Vagina (tissue), 2 donors: ENCODE data around the gene ATP2B2. TPM values are rescaled to one million over a fixed set of nuclear protein-coding genes. Genes with fewer than 3 reads are reported as not detected.
A peak's percentile ranks its signal among the peaks of the same experiment; 100 is the strongest.

Source experiments
- DNase-seq, 2 donors: peaks; one replicate each; pipeline ENCODE4 v3.0.0-alpha.2; 2017; ENCODE audit errors: extremely low spot score in 2 of 2
- H3K27ac ChIP-seq: fragments of 200-600 bp; sonication (generic); one replicate; pipeline ENCODE4 v1.5.1; 2019
- H3K27me3 ChIP-seq: fragments of 200-600 bp; sonication (generic); one replicate; pipeline ENCODE4 v1.5.1; 2019
- H3K36me3 ChIP-seq, 2 donors: fragments of 200-600 bp; sonication (generic); one replicate each; pipeline ENCODE4 v1.5.1; 2017 to 2019
- H3K4me1 ChIP-seq: fragments of 200-600 bp; sonication (generic); one replicate; pipeline ENCODE4 v1.5.1; 2019
- H3K4me3 ChIP-seq, 2 donors: fragments of 200-600 bp; sonication (generic); 1 replicate in 1 of 2; 2 replicates in 1 of 2; pipeline ENCODE4 v1.5.1; 2016 to 2019
- H3K9me3 ChIP-seq: fragments of 200-600 bp; sonication (generic); one replicate; pipeline ENCODE4 v1.5.1; 2019
- POLR2A ChIP-seq, 2 donors: fragments of 450-650 bp; IDR thresholded peaks; one replicate each; pipeline ENCODE4 v1.6.1; 2017; ENCODE audit warnings: antibody characterized with exemption in 2 of 2, mild to moderate bottlenecking in 2 of 2, moderate library complexity in 2 of 2
- POLR2AphosphoS5 ChIP-seq, 2 donors: sonication (generic); formaldehyde crosslinking; IDR thresholded peaks; one replicate each; pipeline ENCODE4 v1.9.0; 2017; ENCODE audit warnings: antibody characterized with exemption in 2 of 2, mild to moderate bottlenecking in 2 of 2, low read depth in 1 of 2; ENCODE audit not compliant: insufficient read depth in 1 of 2
- intact Hi-C: fragments of 100-400 bp; cut with DNase I; formaldehyde crosslinking; loops from one replicate; pipeline ENCODE4 v1.15.1; 2023
- total RNA-seq: library from RNA; depleted of rRNA; stranded (reverse); fragments of >200 nt; gene quantifications from one replicate; pipeline ENCODE4 v1.2.3, GENCODE V29; 2016
- TF ChIP-seq, protein P1 (sequence below), 3 experiments: fragments of 450-650 bp in 2 of 3; fragments of 200-600 bp in 1 of 3; sonication (generic) in 1 of 3; IDR thresholded peaks; one replicate each; pipeline ENCODE4 v1.5.1; 2017 to 2019; ENCODE audit warnings: antibody characterized with exemption in 3 of 3, mild to moderate bottlenecking in 2 of 3, moderate library complexity in 2 of 3

ATP2B2 gene
- total RNA-seq, 1 donor from 2014 or later, result 0.25 TPM

DNA sequence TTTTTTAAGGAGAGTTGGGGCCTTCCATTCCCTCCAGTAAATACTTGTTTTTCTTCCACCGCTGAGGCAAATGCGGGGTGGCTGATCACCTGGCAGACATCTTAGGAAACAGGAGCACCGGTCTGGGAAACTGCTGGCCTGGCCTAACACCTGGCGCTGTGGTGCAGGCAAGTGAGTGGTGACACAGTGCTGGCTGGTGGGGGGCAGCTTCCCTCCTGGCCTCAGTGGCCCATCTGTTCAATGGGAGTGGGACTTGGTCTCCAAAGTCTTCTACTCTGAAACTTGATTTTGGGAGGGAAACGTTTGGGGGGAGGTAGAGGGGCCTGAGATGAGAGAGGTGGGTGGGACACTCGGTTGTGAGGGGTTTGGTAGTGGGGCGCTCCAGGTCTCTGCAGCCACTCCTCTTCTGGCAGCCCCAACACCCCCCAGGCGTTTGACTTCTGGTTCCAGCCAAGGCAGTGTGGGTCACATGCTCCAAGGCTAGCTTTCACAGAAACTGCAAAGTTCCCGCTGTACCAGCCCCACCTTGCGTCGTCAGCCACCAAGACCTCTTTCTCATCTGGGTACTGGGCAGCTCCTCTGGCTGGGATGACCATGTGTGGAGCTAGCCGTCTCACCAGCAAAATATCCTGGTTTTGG lies 217.3 kb downstream of the ATP2B2 start:
- TF ChIP-seq, protein P1, sequence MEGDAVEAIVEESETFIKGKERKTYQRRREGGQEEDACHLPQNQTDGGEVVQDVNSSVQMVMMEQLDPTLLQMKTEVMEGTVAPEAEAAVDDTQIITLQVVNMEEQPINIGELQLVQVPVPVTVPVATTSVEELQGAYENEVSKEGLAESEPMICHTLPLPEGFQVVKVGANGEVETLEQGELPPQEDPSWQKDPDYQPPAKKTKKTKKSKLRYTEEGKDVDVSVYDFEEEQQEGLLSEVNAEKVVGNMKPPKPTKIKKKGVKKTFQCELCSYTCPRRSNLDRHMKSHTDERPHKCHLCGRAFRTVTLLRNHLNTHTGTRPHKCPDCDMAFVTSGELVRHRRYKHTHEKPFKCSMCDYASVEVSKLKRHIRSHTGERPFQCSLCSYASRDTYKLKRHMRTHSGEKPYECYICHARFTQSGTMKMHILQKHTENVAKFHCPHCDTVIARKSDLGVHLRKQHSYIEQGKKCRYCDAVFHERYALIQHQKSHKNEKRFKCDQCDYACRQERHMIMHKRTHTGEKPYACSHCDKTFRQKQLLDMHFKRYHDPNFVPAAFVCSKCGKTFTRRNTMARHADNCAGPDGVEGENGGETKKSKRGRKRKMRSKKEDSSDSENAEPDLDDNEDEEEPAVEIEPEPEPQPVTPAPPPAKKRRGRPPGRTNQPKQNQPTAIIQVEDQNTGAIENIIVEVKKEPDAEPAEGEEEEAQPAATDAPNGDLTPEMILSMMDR (IDR thresholded peaks at IDR 0.05), result no peak
- no peak for TF ChIP-seq POLR2A (IDR thresholded peaks at IDR 0.05)
- no peak for TF ChIP-seq POLR2AphosphoS5 (IDR thresholded peaks at IDR 0.05; ENCODE audit: insufficient read depth in 1 of 2, low read depth in 1 of 2)
- no peaks in the 10 kb centered on the region for H3K9me3 ChIP-seq
- H3K4me1 ChIP-seq, result no peaks in the 10 kb centered on the region
- peaks cover 0 to 30% of the 10 kb centered on the region in 2 donors for H3K36me3 ChIP-seq
- no peak overlapping the region for H3K27ac ChIP-seq
- intact Hi-C loops, result no loop called here
- no peak overlapping the region for H3K4me3 ChIP-seq
- H3K27me3 ChIP-seq, result no peaks in the 10 kb centered on the region
- DNase-seq, result no peak

DNA sequence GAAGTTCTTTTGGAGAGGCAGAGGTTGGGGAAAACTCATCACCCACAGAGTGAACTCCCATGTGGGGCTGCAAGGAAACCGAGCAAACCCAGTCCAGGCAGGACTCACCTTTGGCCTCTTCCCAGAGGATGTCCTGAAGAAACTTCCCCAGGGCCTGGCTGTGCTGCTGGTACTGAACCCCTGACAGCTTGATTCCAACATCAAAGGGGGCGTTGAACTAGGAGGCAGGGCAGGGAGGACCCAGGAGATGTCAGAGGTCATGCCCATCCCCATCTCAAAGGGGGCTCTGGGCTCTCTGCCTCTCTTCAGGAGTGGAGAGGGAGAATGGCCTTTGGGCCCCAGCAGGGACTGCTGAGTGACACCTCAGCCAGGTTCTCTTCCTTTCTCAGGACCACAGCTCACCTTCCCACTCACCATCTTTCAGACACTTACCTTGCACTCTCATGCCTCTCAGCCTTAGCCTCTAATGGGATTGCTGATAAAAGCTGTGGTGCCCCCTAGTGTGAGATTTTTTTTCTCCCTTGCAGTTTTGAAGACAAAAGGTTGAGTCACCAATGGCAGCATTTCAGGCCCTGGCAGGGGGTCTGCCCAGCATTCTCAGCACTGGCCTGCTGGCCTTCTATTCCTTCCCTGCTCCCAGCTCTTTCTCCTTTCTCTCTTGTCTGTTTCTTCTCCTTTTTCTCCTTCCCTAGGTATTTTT lies 218.6 kb downstream of the ATP2B2 start:
- Histone ChIP-seq H3K4me3 (no peak overlapping the region), H3K36me3 (peaks cover 0 to 24% of the 10 kb centered on the region in 2 donors), H3K4me1 (no peaks in the 10 kb centered on the region), H3K27ac (no peak overlapping the region), H3K27me3 (no peaks in the 10 kb centered on the region), H3K9me3 (no peaks in the 10 kb centered on the region)
- intact Hi-C loops, result no loop called here
- no peak for DNase-seq
- TF ChIP-seq, protein P1 (IDR thresholded peaks at IDR 0.05), result peak in 1 of 3 experiments; percentile 13
- no peak for TF ChIP-seq POLR2AphosphoS5 (IDR thresholded peaks at IDR 0.05; ENCODE audit: insufficient read depth in 1 of 2, low read depth in 1 of 2)

DNA sequence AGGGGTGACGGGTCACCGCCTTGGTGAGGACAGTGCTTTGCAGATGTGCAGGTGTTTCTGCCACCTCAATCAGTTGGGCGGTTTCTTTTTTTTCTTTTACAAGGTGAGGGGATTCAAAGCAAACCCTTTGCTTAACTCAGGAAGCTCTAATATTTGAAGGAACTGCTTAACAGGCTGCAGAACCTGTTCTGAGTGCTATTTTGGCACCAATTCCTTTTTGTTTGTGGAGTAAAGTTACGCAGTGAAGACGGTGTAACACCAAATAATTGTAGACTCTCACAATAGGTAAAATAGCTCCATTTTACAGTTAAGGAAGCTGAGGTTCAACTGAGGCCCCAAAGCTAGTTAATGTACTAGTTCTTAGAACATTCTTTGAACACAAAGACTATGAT lies 219.3 kb downstream of the ATP2B2 start:
- Histone ChIP-seq H3K36me3 (peaks cover 0 to 26% of the 10 kb centered on the region in 2 donors), H3K4me1 (no peaks in the 10 kb centered on the region), H3K27me3 (no peaks in the 10 kb centered on the region), H3K27ac (no peak overlapping the region), H3K9me3 (no peaks in the 10 kb centered on the region), H3K4me3 (no peak overlapping the region)
- intact Hi-C loops, result no loop called here
- no peak for DNase-seq
- no peak for TF ChIP-seq POLR2AphosphoS5 (IDR thresholded peaks at IDR 0.05; ENCODE audit: insufficient read depth in 1 of 2, low read depth in 1 of 2)
- TF ChIP-seq POLR2A (IDR thresholded peaks at IDR 0.05), result no peak
- TF ChIP-seq, protein P1 (IDR thresholded peaks at IDR 0.05), result no peak

DNA sequence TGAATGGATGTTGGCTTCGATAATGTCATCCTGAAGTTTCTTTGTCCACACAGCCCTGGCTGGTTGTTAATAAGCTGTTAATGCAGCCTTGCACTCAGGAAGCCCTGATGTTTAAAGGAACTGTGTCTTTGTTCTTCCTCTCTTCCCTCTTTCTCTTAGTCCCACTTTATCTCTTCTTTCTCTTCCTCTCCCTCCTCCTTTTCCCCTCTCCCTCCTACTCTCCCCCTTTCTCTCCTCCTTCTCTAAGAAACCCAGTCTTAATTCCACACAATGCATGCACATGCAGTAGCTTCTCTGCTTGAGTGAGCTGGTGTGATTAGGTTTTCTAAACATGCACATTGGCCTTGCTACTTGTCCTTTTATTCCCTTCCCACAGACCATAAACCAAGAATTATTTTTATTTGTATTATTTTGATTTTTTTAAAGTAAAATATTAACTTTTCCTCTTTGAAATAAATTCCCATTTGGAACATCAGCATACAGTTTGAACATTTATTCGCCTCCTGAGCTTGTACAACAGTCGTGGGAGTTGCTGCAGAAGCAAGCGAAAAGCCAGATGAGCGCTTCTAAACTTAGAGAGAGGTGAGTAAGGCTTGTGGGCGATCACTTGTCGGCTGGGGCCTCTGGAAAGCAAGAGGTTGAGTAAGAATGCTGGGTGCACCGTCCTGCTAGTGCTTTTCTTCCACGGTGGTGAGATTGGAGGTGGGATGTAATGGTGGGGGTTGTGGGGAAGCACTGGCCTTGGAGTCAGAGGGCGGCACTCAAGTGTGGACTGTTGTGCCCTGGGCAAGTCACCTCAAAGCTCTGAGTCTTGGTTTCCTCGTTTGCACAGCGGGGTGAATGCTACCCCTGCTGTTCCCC lies 219.9 kb downstream of the ATP2B2 start:
- no peaks in the 10 kb centered on the region for H3K9me3 ChIP-seq
- no peaks in the 10 kb centered on the region for H3K4me1 ChIP-seq
- TF ChIP-seq POLR2AphosphoS5 (IDR thresholded peaks at IDR 0.05; ENCODE audit: insufficient read depth in 1 of 2, low read depth in 1 of 2), result no peak
- TF ChIP-seq, protein P1 (IDR thresholded peaks at IDR 0.05), result no peak
- TF ChIP-seq POLR2A (IDR thresholded peaks at IDR 0.05), result no peak
- intact Hi-C loops, result no loop called here
- no peak overlapping the region for H3K27ac ChIP-seq
- no peak overlapping the region for H3K4me3 ChIP-seq
- peaks cover 0 to 26% of the 10 kb centered on the region in 2 donors for H3K36me3 ChIP-seq
- no peak for DNase-seq
- H3K27me3 ChIP-seq, result no peaks in the 10 kb centered on the region
